ENCODE measurements around the gene PDLIM7. TPM values are rescaled to one million over a fixed set of nuclear protein-coding genes. Genes with fewer than 3 reads are reported as not detected.

PDLIM7 gene
- total and polyA plus RNA-seq, 10 of the 15 experiments (the other 5 are each of a cell fraction or from before 2014, with no cell fraction given), result 0.82 to 36.6 (median 19.3) TPM

DNA sequence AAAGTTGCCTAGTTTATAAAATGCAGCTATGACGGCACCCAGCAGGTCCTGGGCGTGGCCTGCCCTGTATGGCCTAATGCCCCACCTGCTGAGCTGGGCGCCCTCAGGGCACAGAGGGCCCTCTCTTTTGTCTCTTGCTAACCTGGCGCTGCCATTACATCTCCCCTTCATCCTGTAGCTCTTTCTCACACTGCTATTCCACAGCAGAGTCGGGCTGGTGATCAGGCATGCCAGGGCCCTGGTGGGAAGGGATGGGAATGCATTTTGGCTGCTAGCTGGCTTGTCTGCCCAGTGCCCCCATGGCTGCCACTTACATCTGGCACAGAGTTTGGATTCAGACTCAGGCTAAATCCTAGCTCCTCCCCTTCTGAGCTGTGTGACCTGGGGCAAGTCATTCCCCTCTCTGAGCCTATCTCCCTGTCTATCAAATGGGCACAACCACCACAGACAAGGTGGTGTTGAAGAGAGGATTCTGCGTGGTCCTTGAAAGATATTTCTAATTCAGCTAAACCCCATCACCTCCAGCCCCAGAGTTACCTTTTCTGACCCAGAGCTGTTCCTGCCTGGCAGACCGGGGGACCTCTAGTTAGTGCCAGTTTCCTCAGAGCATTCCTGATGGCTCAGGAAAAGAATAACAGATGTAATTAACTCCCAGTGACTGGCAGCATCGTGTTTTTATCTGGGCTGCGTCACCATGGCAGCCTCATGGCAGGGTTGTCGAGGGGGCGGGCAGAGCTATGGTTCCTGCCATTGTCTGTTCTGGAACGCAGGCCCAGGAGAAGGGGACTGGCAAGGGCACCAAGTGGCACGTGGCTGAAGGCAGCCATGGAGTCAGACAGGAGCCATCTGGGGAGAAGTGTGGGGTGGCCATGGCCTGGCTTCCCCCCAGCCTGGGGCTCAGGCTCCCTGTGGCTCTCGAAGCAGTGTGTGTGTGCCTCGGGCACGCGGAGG is 44.4 kb downstream of the PDLIM7 start:
- peaks cover 13% of the 10 kb centered on the region for H3K4me1 ChIP-seq (ENCODE audit: control insufficient read depth, insufficient read depth, low read length)
- no TSS peak for BruUV-seq (replicated peaks)
- no peak overlapping the region for H3K9ac ChIP-seq (ENCODE audit: control insufficient read depth, insufficient read depth, low read length)
- no peak overlapping the region for H3K27ac ChIP-seq (ENCODE audit: control insufficient read depth, insufficient read depth)
- POLR2A ChIA-PET, result interaction anchor here (1.3 to 13.6 kb wide), 6 partner anchors 8 to 88 kb away, joined by 3 to 358 read pairs (median 26); partner anchors contain the start of gene GRK6
- ATAC-seq (no peak), DNase-seq (ENCODE audit: low read depth, low spot score) (no peak), FAIRE-seq (no peak)
- no peak overlapping the region for H3K4me2 ChIP-seq (ENCODE audit: control insufficient read depth, insufficient read depth)
- CTCF ChIA-PET, result interaction anchor here (0.6 to 16.4 kb wide), 19 partner anchors 9 to 143 kb away, joined by 3 to 391 read pairs (median 9); partner anchors contain the start of genes DOK3, GRK6, LMAN2 and MXD3
- SMC1A ChIA-PET (ENCODE audit: uncharacterized antibody, unreplicated experiment), result interaction anchor here (1.0 to 5.1 kb wide), 9 partner anchors 8 to 134 kb away, joined by 5 to 92 read pairs (median 9); partner anchors contain the start of genes F12, GRK6 and PFN3
- no peak overlapping the region for H3K4me3 ChIP-seq
- peaks cover 7% of the 10 kb centered on the region for H3K79me2 ChIP-seq (ENCODE audit: control insufficient read depth, insufficient read depth, low read length)
- RAD21 ChIA-PET (ENCODE audit: unreplicated experiment), result interaction anchor here (0.9 to 13.5 kb wide), 12 partner anchors 8 to 100 kb away, joined by 3 to 291 read pairs (median 5); partner anchors contain the start of genes DOK3, F12, GRK6 and PRR7
- H3K9me3 ChIP-seq (replicated peaks; ENCODE audit: control insufficient read depth, insufficient read depth, low read length), result no peaks in the 10 kb centered on the region
- in situ Hi-C loops (cut with MboI) (no loop called here), intact Hi-C loops (cut with micrococcal nuclease; ENCODE audit: unreplicated experiment) (no loop called here)
- WGBS (ENCODE audit: insufficient coverage, insufficient replicate concordance, low lambda C conversion rate, missing lambda C conversion rate), result 92% methylated on average over 17 of the region's 17 CpGs
- no peak overlapping the region for H2AFZ ChIP-seq (ENCODE audit: control insufficient read depth, low read depth, low read length)
- TF ChIP-seq, protein P1, sequence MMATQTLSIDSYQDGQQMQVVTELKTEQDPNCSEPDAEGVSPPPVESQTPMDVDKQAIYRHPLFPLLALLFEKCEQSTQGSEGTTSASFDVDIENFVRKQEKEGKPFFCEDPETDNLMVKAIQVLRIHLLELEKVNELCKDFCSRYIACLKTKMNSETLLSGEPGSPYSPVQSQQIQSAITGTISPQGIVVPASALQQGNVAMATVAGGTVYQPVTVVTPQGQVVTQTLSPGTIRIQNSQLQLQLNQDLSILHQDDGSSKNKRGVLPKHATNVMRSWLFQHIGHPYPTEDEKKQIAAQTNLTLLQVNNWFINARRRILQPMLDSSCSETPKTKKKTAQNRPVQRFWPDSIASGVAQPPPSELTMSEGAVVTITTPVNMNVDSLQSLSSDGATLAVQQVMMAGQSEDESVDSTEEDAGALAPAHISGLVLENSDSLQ (IDR thresholded peaks at IDR 0.05), result peak; percentile 78
- TF ChIP-seq ATF7 (IDR thresholded peaks at IDR 0.05; ENCODE audit: low read depth) (no peak), STAT1 (conservative IDR thresholded peaks at IDR 0.05) (no peak), ZZZ3 (IDR thresholded peaks at IDR 0.05; ENCODE audit: control insufficient read depth, insufficient read length, low read depth) (no peak), SMARCA5 (IDR thresholded peaks at IDR 0.05) (peak; percentile 68)
- no peaks in the 10 kb centered on the region for H4K20me1 ChIP-seq (ENCODE audit: control insufficient read depth, insufficient read depth)
- H3K27me3 ChIP-seq (replicated peaks in 1 of 2; ENCODE audit: control insufficient read depth in 2 of 2, insufficient read depth in 2 of 2, low read length in 1 of 2), result no peaks in the 10 kb centered on the region
- H3K36me3 ChIP-seq (ENCODE audit: control insufficient read depth in 2 of 2, insufficient read depth in 2 of 2, low read length in 1 of 2), result no peaks in the 10 kb centered on the region

Measured in GM12878 (cell line).